ENCODE measurements around the gene RYR3. TPM values are rescaled to one million over a fixed set of nuclear protein-coding genes. Genes with fewer than 3 reads are reported as not detected.

Gene RYR3
- total RNA-seq, 1 donor from 2014 or later = 2.2 TPM

DNA sequence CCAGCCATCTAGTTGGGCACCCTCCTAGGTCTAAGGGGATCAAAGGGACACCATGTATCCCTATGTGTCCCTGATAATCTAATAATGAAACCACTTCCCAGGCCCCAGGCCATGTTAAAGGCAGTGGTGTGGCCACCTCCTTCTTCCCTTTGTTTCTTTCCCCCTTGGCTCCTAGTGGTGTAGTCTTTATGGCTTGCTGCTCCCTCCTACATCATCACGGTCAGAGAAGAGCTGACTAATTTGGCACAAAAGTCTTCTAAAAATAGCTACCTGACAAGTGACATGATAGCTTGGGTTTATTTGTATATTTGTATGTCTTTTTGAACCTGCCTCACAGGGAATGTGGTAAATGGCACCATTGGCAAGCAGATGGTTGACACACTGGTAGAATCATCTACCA is 526.5 kb downstream of the RYR3 start:
- H3K27ac Mint-ChIP-seq = no peak overlapping the region
- DNase-seq (ENCODE audit: extremely low spot score, unreplicated experiment) = no peak
- no peaks in the 10 kb centered on the region for H3K36me3 Mint-ChIP-seq
- TF ChIP-seq, protein P1, sequence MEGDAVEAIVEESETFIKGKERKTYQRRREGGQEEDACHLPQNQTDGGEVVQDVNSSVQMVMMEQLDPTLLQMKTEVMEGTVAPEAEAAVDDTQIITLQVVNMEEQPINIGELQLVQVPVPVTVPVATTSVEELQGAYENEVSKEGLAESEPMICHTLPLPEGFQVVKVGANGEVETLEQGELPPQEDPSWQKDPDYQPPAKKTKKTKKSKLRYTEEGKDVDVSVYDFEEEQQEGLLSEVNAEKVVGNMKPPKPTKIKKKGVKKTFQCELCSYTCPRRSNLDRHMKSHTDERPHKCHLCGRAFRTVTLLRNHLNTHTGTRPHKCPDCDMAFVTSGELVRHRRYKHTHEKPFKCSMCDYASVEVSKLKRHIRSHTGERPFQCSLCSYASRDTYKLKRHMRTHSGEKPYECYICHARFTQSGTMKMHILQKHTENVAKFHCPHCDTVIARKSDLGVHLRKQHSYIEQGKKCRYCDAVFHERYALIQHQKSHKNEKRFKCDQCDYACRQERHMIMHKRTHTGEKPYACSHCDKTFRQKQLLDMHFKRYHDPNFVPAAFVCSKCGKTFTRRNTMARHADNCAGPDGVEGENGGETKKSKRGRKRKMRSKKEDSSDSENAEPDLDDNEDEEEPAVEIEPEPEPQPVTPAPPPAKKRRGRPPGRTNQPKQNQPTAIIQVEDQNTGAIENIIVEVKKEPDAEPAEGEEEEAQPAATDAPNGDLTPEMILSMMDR (conservative IDR thresholded peaks at IDR 0.05) = no peak
- peaks cover 10% of the 10 kb centered on the region for H3K4me1 Mint-ChIP-seq (ENCODE audit: unreplicated experiment)
- no peaks in the 10 kb centered on the region for H3K9me3 Mint-ChIP-seq
- no peaks in the 10 kb centered on the region for H3K27me3 Mint-ChIP-seq
- H3K4me3 Mint-ChIP-seq = no peak overlapping the region

DNA sequence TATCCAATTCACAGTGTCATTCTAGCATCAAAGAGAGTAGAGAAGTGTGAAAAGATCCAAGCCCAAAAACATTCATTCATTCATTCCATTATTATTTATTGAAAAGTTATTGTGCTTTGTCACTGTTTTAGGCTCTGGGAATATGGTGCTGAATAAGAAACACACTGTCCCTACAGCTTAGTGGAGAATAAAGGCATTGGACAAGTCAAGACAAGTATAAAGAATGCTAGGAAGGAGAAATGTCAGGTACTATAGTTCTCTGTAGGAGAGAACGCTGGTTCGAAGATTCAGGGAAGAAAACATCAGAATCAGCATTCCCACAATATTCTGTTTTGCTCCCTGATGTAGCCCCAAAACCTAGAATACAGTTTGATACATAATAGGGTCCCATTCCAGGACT is 528.8 kb downstream of the RYR3 start:
- Mint-ChIP-seq H3K27ac (no peak overlapping the region), H3K27me3 (no peaks in the 10 kb centered on the region)
- TF ChIP-seq, protein P1 (conservative IDR thresholded peaks at IDR 0.05) = no peak

DNA sequence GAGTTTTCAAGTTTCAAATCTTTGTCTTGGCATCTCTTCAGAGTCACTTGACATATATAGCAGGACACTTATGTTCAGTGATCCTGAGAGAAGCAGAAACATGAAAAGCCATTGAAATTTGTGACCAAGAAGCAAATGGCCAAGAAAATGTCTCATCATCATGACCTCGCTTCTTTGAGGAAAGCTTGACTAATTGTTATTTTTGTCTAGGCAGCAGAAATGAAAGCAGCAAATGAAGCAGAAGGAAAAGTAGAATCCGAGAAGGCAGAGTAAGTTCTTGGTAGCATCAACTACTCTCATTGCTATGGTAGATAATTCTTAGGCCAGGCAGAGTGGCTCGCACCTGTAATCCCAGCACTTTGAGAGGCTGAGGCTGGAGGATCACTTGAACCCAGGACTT is 529.8 kb downstream of the RYR3 start:
- H3K27ac Mint-ChIP-seq = no peak overlapping the region
- H3K36me3 Mint-ChIP-seq = no peaks in the 10 kb centered on the region
- H3K9me3 Mint-ChIP-seq = no peaks in the 10 kb centered on the region
- no peak overlapping the region for H3K4me3 Mint-ChIP-seq
- H3K4me1 Mint-ChIP-seq (ENCODE audit: unreplicated experiment) = peaks cover 2% of the 10 kb centered on the region
- TF ChIP-seq, protein P1 (conservative IDR thresholded peaks at IDR 0.05) = no peak
- H3K27me3 Mint-ChIP-seq = no peaks in the 10 kb centered on the region
- no peak for DNase-seq (ENCODE audit: extremely low spot score, unreplicated experiment)

More for the DNA sequence above, 528.8 kb downstream of the RYR3 start:
- Mint-ChIP-seq H3K36me3 (no peaks in the 10 kb centered on the region), H3K4me1 (ENCODE audit: unreplicated experiment) (peaks cover 10% of the 10 kb centered on the region), H3K9me3 (no peaks in the 10 kb centered on the region), H3K4me3 (no peak overlapping the region)
- DNase-seq (ENCODE audit: extremely low spot score, unreplicated experiment) = no peak

DNA sequence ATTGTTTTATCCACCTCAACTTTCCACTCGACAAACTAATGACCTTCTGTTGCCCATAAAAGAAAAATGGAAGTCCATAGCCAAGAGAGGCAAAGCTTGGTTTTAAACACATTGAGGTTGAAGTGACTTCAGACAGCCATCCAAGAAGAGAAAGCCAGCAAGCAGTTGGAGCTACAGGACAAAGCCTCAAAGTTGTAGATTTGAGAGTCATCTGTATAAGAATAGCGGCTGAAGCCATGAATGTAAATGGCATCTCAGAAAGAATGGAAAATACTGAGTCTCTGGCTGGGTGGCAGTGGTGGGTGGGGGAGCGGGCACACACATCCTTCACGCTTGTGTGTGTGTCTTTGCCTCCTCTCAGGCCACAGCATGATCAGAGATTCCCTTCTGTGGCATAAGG is 533.4 kb downstream of the RYR3 start:
- H3K4me3 Mint-ChIP-seq = no peak overlapping the region
- no peaks in the 10 kb centered on the region for H3K9me3 Mint-ChIP-seq
- no peaks in the 10 kb centered on the region for H3K27me3 Mint-ChIP-seq
- no peaks in the 10 kb centered on the region for H3K4me1 Mint-ChIP-seq (ENCODE audit: unreplicated experiment)
- H3K36me3 Mint-ChIP-seq = no peaks in the 10 kb centered on the region
- no peak overlapping the region for H3K27ac Mint-ChIP-seq
- no peak for DNase-seq (ENCODE audit: extremely low spot score, unreplicated experiment)
- TF ChIP-seq, protein P1 (conservative IDR thresholded peaks at IDR 0.05) = no peak

DNA sequence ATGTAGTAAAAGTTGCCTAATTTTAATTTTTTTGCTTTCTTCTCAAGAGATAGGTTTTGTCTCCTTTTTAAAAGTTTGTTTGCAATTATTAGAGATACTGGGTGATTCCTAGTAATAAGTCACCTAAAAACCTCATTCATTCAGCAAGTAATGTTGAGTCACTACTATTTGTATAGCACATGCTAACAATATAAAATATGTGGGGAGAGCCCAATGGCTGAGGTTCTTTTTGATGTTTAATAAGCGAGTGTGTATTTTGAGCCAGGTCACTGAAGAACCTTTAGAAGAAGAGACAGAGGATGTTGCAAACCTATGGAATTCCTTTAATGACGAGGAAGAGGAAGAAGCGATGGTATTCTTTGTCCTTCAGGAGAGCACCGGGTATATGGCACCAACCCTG is 533.8 kb downstream of the RYR3 start:
- Mint-ChIP-seq H3K27me3 (no peaks in the 10 kb centered on the region), H3K27ac (no peak overlapping the region), H3K4me1 (ENCODE audit: unreplicated experiment) (no peaks in the 10 kb centered on the region), H3K9me3 (no peaks in the 10 kb centered on the region), H3K36me3 (no peaks in the 10 kb centered on the region), H3K4me3 (no peak overlapping the region)
- no peak for DNase-seq (ENCODE audit: extremely low spot score, unreplicated experiment)
- TF ChIP-seq, protein P1 (conservative IDR thresholded peaks at IDR 0.05) = no peak

DNA sequence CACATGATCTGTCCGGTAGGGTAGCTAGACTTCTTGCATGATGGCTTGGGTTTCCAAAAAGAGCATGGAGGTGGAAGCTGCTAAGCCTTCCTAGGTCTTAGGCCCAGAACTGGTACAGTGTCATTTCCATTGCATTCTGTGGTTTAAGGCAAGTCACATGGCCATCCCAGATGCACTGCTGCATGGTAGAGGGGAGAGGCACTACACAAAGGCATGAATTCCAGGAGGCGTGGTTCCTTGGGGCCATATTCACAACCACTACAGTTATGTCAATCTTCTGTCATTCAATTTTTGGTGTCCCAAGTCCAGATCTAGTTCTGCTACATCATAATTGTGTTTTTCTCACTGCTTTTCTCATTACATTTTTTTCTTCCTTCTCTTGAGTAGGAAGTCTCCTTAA is 535.4 kb downstream of the RYR3 start:
- TF ChIP-seq, protein P1 (conservative IDR thresholded peaks at IDR 0.05) = no peak
- H3K4me1 Mint-ChIP-seq (ENCODE audit: unreplicated experiment) = no peaks in the 10 kb centered on the region
- H3K9me3 Mint-ChIP-seq = no peaks in the 10 kb centered on the region
- no peak for DNase-seq (ENCODE audit: extremely low spot score, unreplicated experiment)
- H3K27me3 Mint-ChIP-seq = no peaks in the 10 kb centered on the region
- H3K36me3 Mint-ChIP-seq = no peaks in the 10 kb centered on the region
- H3K4me3 Mint-ChIP-seq = no peak overlapping the region
- H3K27ac Mint-ChIP-seq = peak overlapping the region; percentile 59

All from type B pancreatic cell (in vitro differentiated cells).